ENCODE measurements around the gene EFNA1.
A peak's percentile ranks its signal among the peaks of the same experiment; 100 is the strongest.

Gene EFNA1

GRCh38 chr1:155127105-155127966 lies at the start of gene EFNA1:
TSS of gene EFNA1 (plus strand) at chr1:155127876. CDS start at chr1:155127978, 102 bp downstream.
- H3K4me3 ChIP-seq (ENCODE audit: low read depth, low read length): peak within 1 kb of the TSS; percentile 75
- H3K9me3 ChIP-seq (ENCODE audit: control insufficient read depth, low read length): no peaks in the 10 kb centered on the region
- no peaks in the 10 kb centered on the region for H3K79me2 ChIP-seq
- no peaks in the 10 kb centered on the region for H3K36me3 ChIP-seq (ENCODE audit: control insufficient read depth, insufficient read depth, low read length)
- H3K27me3 ChIP-seq (ENCODE audit: control insufficient read depth, insufficient read depth, low read length): no peaks in the 10 kb centered on the region
- H3K9ac ChIP-seq: peak within 1 kb of the TSS; percentile 28
- peaks cover 2% of the 10 kb centered on the region for H3K4me1 ChIP-seq
- H2AFZ ChIP-seq: peak within 1 kb of the TSS; percentile 77
- peak within 1 kb of the TSS; percentile 57 for H3K4me2 ChIP-seq (ENCODE audit: low read length)
- no peak for TF ChIP-seq CTCF (IDR thresholded peaks at IDR 0.05)
- H3K27ac ChIP-seq: peak within 1 kb of the TSS; percentile 72

- peaks cover 2% of the 10 kb centered on the region for H3K4me1 ChIP-seq
- peak within 1 kb of the TSS; percentile 55 for H3K4me3 ChIP-seq (ENCODE audit: low read depth, low read length)
- no peak within 1 kb of the TSS for H3K27ac ChIP-seq
- no peaks in the 10 kb centered on the region for H3K9me3 ChIP-seq (ENCODE audit: control insufficient read depth, low read length)
- no peaks in the 10 kb centered on the region for H3K27me3 ChIP-seq (ENCODE audit: control insufficient read depth, insufficient read depth, low read length)
- no peaks in the 10 kb centered on the region for H3K79me2 ChIP-seq
- peak within 1 kb of the TSS; percentile 84 for H3K4me2 ChIP-seq (ENCODE audit: low read length)
- no peak for TF ChIP-seq CTCF (IDR thresholded peaks at IDR 0.05)
- H3K9ac ChIP-seq: no peak within 1 kb of the TSS
- peak within 1 kb of the TSS; percentile 50 for H2AFZ ChIP-seq
- no peaks in the 10 kb centered on the region for H3K36me3 ChIP-seq (ENCODE audit: control insufficient read depth, insufficient read depth, low read length)
These were observed 49.0 kb upstream of the EFNA1 start, which contains the start of gene EFNA3 for GRCh38 chr1:155078469-155079209. TSS of gene EFNA3 (plus strand) at chr1:155078837. CDS start at chr1:155078942, 105 bp downstream.

GRCh38 chr1:155079210-155079486 lies 48.5 kb upstream of the EFNA1 start:
- H3K79me2 ChIP-seq: no peaks in the 10 kb centered on the region
- H2AFZ ChIP-seq: peak overlapping the region; percentile 50
- H3K27ac ChIP-seq: no peak overlapping the region
- peaks cover 2% of the 10 kb centered on the region for H3K4me1 ChIP-seq
- H3K36me3 ChIP-seq (ENCODE audit: control insufficient read depth, insufficient read depth, low read length): no peaks in the 10 kb centered on the region
- H3K4me3 ChIP-seq (ENCODE audit: low read depth, low read length): peak overlapping the region; percentile 55
- no peaks in the 10 kb centered on the region for H3K9me3 ChIP-seq (ENCODE audit: control insufficient read depth, low read length)
- peak overlapping the region; percentile 84 for H3K4me2 ChIP-seq (ENCODE audit: low read length)
- TF ChIP-seq CTCF (IDR thresholded peaks at IDR 0.05): no peak
- H3K27me3 ChIP-seq (ENCODE audit: control insufficient read depth, insufficient read depth, low read length): no peaks in the 10 kb centered on the region
- no peak overlapping the region for H3K9ac ChIP-seq

GRCh38 chr1:155079487-155080311 lies 48.0 kb upstream of the EFNA1 start:
- Histone ChIP-seq H3K79me2 (no peaks in the 10 kb centered on the region), H3K4me2 (ENCODE audit: low read length) (peak overlapping the region; percentile 84), H3K36me3 (ENCODE audit: control insufficient read depth, insufficient read depth, low read length) (no peaks in the 10 kb centered on the region), H3K9ac (no peak overlapping the region), H3K27ac (no peak overlapping the region), H2AFZ (no peak overlapping the region), H3K27me3 (ENCODE audit: control insufficient read depth, insufficient read depth, low read length) (no peaks in the 10 kb centered on the region), H3K4me1 (peaks cover 2% of the 10 kb centered on the region), H3K9me3 (ENCODE audit: control insufficient read depth, low read length) (no peaks in the 10 kb centered on the region), H3K4me3 (ENCODE audit: low read depth, low read length) (peak overlapping the region; percentile 55)
- TF ChIP-seq CTCF (IDR thresholded peaks at IDR 0.05): no peak

Data from parathyroid adenoma (tissue), 2 donors.